ENCODE results near the gene FBLN1.
"Not testable (repeated sequence)": the region's sequence is repeated elsewhere in the genome, so short reads cannot be mapped to it uniquely, and the experiment has no call there.

DNA sequence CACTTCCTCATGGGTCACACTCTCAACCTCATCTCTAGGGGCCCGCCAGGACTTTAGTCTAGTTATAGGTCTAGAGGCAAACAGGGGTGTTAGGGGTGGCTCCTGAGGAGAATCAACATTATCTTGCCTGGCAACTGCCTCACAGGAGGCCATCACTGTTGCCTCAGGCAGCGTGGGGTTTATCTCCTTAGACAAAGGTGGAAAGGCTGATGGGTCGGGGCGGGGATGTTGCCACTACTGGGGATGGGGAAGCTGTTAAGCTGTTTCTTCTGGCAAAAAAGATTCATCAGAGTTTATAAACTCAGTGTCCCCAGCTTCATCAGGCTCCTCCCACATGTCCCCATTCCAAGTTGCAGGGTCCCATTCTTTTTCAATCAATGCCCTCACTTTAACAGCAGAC is 58.1 kb downstream of the FBLN1 start:
- TF ChIP-seq GABPA (IDR thresholded peaks at IDR 0.05; ENCODE audit: low read depth); ELF1 (IDR thresholded peaks at IDR 0.05): not testable (repeated sequence)
- TF ChIP-seq, protein P1, sequence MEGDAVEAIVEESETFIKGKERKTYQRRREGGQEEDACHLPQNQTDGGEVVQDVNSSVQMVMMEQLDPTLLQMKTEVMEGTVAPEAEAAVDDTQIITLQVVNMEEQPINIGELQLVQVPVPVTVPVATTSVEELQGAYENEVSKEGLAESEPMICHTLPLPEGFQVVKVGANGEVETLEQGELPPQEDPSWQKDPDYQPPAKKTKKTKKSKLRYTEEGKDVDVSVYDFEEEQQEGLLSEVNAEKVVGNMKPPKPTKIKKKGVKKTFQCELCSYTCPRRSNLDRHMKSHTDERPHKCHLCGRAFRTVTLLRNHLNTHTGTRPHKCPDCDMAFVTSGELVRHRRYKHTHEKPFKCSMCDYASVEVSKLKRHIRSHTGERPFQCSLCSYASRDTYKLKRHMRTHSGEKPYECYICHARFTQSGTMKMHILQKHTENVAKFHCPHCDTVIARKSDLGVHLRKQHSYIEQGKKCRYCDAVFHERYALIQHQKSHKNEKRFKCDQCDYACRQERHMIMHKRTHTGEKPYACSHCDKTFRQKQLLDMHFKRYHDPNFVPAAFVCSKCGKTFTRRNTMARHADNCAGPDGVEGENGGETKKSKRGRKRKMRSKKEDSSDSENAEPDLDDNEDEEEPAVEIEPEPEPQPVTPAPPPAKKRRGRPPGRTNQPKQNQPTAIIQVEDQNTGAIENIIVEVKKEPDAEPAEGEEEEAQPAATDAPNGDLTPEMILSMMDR (IDR thresholded peaks at IDR 0.05): not testable (repeated sequence)
